AG10803 (cell line): ENCODE measurements around the gene SMYD5.

Source experiments
- DNase-seq: peaks from one replicate; pipeline ENCODE4 v3.0.0; 2010; ENCODE audit warnings: low read depth
- H3K4me3 ChIP-seq: 2 replicates; pipeline ENCODE4 v1.5.1; 2011; ENCODE audit warnings: mild to moderate bottlenecking, low read length, control low read depth
- CTCF ChIP-seq: conservative IDR thresholded peaks from 2 replicates; pipeline ENCODE4 v1.5.1; 2011; ENCODE audit warnings: mild to moderate bottlenecking, low read length, control low read depth, inconsistent platforms

SMYD5 gene

GRCh38 chr2:73246850-73247249 is 32.8 kb downstream of the SMYD5 start:
- H3K4me3 ChIP-seq, result no peak overlapping the region
- DNase-seq, result no peak
- TF ChIP-seq CTCF, result no peak

- H3K4me3 ChIP-seq, result no peak overlapping the region
- no peak for TF ChIP-seq CTCF
- no peak for DNase-seq
Observed at GRCh38 chr2:73249636-73250035, 35.6 kb downstream of the SMYD5 start.

GRCh38 chr2:73250872-73251846 is 37.1 kb downstream of the SMYD5 start:
- no peak for TF ChIP-seq CTCF
- H3K4me3 ChIP-seq, result no peak overlapping the region
- no peak for DNase-seq

- TF ChIP-seq CTCF, result no peak
- no peak overlapping the region for H3K4me3 ChIP-seq
- DNase-seq, result no peak
Observed at GRCh38 chr2:73252238-73253027, 38.4 kb downstream of the SMYD5 start.

- DNase-seq, result no peak
- H3K4me3 ChIP-seq, result no peak overlapping the region
- TF ChIP-seq CTCF, result no peak
Observed at GRCh38 chr2:73253400-73253799, 39.4 kb downstream of the SMYD5 start.

GRCh38 chr2:73253901-73254300 is 39.9 kb downstream of the SMYD5 start:
- no peak for DNase-seq
- TF ChIP-seq CTCF, result no peak
- no peak overlapping the region for H3K4me3 ChIP-seq
